Measurements from ENCODE around the gene CNMD. TPM values are rescaled to one million over a fixed set of nuclear protein-coding genes. Genes with fewer than 3 reads are reported as not detected.

The CNMD gene
- total RNA-seq, 6 experiments from 2014 or later: not detected

DNA sequence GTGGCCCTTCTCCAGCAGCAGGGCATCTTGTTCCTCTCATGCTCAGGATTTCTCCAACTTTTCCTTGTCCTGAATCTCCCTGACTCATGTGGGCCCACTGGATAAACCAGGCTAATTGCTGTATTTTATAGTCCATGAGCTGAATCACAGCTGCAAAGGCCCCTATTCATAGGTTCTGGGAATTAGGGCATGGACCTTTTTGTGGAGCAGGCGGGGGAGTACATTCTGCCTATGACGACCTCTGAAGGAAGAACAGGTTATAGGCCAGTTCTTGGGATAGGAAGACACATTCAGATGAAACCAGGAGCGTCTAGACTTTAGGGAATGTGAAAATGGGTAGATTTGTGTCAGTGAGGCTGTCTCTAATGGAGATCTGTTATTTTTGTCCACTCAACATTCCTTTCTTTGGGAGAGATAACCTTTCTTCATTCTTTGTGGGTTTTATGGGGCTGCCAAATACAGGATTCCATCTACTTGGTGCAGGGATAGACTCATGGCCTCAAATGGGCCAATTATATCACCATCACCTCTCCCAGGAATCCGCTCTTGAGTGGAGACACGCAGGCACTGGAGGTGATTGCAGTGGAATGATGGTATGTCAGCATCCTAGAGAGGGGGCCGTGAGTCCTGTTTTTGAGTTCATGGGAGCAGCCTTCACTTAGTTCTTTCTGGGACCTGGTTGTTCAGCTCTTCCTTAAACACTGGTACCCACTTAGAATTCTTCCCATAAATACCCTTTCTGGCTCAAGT, 45.1 kb upstream of the CNMD start:
- Mint-ChIP-seq H3K27ac (no peak overlapping the region), H3K36me3 (ENCODE audit: low read depth) (no peaks in the 10 kb centered on the region), H3K27me3 (ENCODE audit: insufficient read depth) (peaks cover 15% of the 10 kb centered on the region), H3K9me3 (no peaks in the 10 kb centered on the region), H3K4me1 (ENCODE audit: low read depth) (no peaks in the 10 kb centered on the region), H3K4me3 (no peak overlapping the region)
- DNase-seq: no peak
- TF ChIP-seq, protein P1, sequence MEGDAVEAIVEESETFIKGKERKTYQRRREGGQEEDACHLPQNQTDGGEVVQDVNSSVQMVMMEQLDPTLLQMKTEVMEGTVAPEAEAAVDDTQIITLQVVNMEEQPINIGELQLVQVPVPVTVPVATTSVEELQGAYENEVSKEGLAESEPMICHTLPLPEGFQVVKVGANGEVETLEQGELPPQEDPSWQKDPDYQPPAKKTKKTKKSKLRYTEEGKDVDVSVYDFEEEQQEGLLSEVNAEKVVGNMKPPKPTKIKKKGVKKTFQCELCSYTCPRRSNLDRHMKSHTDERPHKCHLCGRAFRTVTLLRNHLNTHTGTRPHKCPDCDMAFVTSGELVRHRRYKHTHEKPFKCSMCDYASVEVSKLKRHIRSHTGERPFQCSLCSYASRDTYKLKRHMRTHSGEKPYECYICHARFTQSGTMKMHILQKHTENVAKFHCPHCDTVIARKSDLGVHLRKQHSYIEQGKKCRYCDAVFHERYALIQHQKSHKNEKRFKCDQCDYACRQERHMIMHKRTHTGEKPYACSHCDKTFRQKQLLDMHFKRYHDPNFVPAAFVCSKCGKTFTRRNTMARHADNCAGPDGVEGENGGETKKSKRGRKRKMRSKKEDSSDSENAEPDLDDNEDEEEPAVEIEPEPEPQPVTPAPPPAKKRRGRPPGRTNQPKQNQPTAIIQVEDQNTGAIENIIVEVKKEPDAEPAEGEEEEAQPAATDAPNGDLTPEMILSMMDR (IDR thresholded peaks at IDR 0.05): no peak

GRCh38 chr13:52783943-52784342, 44.3 kb upstream of the CNMD start:
- H3K27me3 Mint-ChIP-seq (ENCODE audit: insufficient read depth): peaks cover 8% of the 10 kb centered on the region
- H3K4me1 Mint-ChIP-seq (ENCODE audit: low read depth): no peaks in the 10 kb centered on the region
- TF ChIP-seq, protein P1 (IDR thresholded peaks at IDR 0.05): no peak
- no peak overlapping the region for H3K4me3 Mint-ChIP-seq
- no peaks in the 10 kb centered on the region for H3K9me3 Mint-ChIP-seq
- DNase-seq: no peak
- no peak overlapping the region for H3K27ac Mint-ChIP-seq
- H3K36me3 Mint-ChIP-seq (ENCODE audit: low read depth): no peaks in the 10 kb centered on the region

DNA sequence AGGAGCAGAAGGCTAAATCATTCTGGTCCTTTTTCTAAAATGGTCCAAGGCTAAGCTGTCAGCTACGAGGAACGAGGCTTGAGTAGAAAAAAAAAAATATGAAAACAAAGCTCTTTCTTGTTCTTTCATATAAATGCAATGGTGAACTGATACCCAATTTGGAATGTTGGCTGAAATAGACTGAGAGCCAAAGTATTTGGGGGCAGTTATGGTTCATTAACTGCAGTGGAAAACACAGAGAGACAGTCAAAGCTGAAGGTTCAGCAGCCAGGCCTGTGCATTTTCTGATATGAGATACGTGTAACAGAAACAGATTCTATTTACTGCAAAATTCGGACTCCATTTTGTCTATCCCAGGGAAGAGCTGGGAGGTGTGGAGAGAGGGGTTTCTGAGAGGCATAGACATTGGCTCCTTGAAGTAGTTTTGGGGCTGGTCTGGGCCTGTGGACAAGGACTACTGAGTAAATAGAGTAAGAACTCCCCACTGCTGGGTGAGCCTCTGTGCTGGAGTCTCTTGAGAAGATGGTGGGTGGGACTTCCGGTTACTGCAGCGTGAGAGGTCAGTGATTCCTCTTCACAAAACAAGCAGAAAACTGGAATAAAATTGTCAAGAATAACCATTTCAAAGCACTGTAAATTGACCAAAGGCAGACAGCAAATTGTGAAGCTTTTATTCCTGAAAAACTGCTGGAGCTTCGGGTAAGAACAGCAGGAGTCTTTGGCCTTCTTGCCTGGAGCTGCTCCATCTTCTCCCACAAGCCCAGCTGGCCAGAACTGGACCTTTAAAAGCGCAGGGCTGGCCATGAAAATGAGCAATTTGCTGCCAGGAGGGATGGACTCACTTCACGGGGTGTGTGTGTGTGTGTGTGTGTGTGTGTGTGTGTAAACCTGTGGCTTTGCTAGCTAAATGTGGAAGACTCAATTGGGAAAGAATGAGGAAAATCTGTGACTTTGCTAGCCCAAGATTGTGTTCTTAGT, 43.1 kb upstream of the CNMD start:
- no peak overlapping the region for H3K4me3 Mint-ChIP-seq
- H3K4me1 Mint-ChIP-seq (ENCODE audit: low read depth): no peaks in the 10 kb centered on the region
- TF ChIP-seq, protein P1 (IDR thresholded peaks at IDR 0.05): no peak
- no peak for DNase-seq
- no peaks in the 10 kb centered on the region for H3K36me3 Mint-ChIP-seq (ENCODE audit: low read depth)
- H3K27me3 Mint-ChIP-seq (ENCODE audit: insufficient read depth): peaks cover 10% of the 10 kb centered on the region
- no peaks in the 10 kb centered on the region for H3K9me3 Mint-ChIP-seq
- no peak overlapping the region for H3K27ac Mint-ChIP-seq

DNA sequence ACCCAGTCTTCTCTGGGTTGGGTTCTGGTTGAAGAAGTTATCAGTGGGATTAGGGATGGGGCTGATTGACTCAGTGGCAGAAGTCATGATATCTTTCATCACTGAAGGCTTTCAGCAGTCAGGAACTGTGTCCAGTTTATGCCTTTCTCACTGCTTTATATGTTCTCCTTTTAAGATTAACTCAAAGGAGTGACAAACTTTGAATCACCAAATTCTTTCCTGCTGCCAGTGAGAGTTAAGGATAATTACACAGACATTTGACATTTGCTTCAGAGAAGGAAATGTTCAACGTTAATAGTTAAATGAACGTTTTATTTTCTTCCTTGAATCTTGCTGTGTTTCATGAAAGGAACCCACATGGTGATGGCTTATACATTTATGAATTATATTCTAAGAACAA, 41.0 kb upstream of the CNMD start:
- peaks cover 4% of the 10 kb centered on the region for H3K27me3 Mint-ChIP-seq (ENCODE audit: insufficient read depth)
- no peak overlapping the region for H3K27ac Mint-ChIP-seq
- H3K4me1 Mint-ChIP-seq (ENCODE audit: low read depth): no peaks in the 10 kb centered on the region
- TF ChIP-seq, protein P1 (IDR thresholded peaks at IDR 0.05): no peak
- H3K4me3 Mint-ChIP-seq: no peak overlapping the region
- H3K9me3 Mint-ChIP-seq: no peaks in the 10 kb centered on the region
- no peaks in the 10 kb centered on the region for H3K36me3 Mint-ChIP-seq (ENCODE audit: low read depth)
- no peak for DNase-seq

DNA sequence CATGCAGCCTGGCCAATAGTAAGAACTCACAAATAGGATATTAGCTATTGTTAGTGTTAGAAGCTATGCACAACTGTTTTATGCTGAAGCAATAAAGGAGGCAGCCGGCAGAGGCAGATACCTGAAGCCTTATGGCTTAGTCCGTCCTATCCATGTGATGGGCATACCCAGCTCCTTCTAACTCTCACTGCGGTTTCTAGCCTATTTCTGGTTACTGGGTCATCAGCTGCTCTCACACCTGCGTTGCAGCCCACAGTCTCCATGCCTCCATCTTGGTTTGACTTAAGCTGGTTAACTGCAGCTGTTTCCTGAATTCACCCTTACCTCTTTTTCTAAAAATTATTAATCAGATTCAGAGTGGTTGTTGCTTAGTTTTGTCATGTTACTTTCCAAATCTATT, 40.5 kb upstream of the CNMD start:
- DNase-seq: no peak
- no peaks in the 10 kb centered on the region for H3K36me3 Mint-ChIP-seq (ENCODE audit: low read depth)
- TF ChIP-seq, protein P1 (IDR thresholded peaks at IDR 0.05): no peak
- no peak overlapping the region for H3K27ac Mint-ChIP-seq
- H3K4me1 Mint-ChIP-seq (ENCODE audit: low read depth): no peaks in the 10 kb centered on the region
- H3K9me3 Mint-ChIP-seq: no peaks in the 10 kb centered on the region
- no peak overlapping the region for H3K4me3 Mint-ChIP-seq
- H3K27me3 Mint-ChIP-seq (ENCODE audit: insufficient read depth): peaks cover 4% of the 10 kb centered on the region
